Astrocyte (in vitro differentiated cells and primary cell): Measurements from ENCODE around the gene AKAP8L.

Experiments
- EZH2 ChIP-seq: IDR thresholded peaks from 2 replicates; pipeline ENCODE4 v1.6.1; 2012; ENCODE audit warnings: mild to moderate bottlenecking, low read length, inconsistent platforms; ENCODE audit not compliant: insufficient read depth
- TF ChIP-seq, protein P1 (sequence below): IDR thresholded peaks from 2 replicates; pipeline ENCODE4 v1.5.1; 2011; ENCODE audit warnings: low read depth, mild to moderate bottlenecking, inconsistent platforms, low read length, moderate library complexity; ENCODE audit not compliant: insufficient read depth

DNA sequence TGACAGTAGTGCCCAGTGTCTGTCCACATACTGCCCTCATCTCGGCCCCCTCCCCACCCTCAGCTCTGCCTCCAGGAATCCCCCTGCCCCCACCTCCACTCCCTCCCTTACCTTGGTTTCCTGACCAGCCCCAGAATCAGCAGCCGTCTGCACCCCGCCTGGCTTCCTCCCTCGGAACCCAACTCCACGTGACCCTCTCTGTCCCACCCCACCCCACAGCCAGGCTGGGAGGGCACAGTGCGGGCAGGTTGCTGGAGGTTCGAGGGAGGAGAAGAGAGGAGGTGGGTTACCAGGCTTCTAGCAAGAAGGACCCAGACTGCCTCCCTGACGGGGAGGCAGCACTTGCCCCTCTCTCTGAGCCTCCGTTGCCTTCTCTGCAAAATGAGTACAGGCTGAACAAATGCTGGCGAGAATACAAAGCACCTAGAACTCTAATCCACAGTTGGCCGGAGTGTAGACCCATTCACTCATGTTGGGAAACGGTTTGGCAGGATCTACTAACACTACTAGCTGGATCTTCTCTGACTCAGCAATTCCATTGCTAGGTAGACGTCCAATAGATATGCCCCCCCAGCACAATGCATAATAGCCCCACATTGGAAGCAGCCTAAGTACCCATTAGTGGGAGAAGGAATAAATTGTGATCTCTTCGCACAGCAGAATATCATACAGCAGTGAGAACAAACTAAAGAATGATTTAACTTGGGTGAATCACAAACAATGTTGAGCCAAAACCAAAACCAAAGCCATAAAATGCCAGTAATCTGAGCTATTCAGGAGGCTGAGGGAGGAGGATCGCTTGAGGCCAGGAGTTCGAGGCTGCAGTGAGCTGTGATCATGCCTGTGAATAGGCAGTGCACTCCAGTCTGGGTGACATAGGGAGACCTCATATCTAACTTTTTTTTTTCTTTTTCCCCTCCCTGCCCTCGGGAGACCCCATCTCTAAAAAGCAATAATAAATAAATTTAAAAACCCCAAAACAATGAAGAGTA lies 45.9 kb upstream of the AKAP8L start, which contains the start of gene RASAL3:
- no peak for TF ChIP-seq EZH2
- TF ChIP-seq, protein P1, sequence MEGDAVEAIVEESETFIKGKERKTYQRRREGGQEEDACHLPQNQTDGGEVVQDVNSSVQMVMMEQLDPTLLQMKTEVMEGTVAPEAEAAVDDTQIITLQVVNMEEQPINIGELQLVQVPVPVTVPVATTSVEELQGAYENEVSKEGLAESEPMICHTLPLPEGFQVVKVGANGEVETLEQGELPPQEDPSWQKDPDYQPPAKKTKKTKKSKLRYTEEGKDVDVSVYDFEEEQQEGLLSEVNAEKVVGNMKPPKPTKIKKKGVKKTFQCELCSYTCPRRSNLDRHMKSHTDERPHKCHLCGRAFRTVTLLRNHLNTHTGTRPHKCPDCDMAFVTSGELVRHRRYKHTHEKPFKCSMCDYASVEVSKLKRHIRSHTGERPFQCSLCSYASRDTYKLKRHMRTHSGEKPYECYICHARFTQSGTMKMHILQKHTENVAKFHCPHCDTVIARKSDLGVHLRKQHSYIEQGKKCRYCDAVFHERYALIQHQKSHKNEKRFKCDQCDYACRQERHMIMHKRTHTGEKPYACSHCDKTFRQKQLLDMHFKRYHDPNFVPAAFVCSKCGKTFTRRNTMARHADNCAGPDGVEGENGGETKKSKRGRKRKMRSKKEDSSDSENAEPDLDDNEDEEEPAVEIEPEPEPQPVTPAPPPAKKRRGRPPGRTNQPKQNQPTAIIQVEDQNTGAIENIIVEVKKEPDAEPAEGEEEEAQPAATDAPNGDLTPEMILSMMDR, result no peak
